ENCODE measurements around the gene PARP8. TPM values are rescaled to one million over a fixed set of nuclear protein-coding genes. Genes with fewer than 3 reads are reported as not detected.

The PARP8 gene
- total and polyA plus RNA-seq, 9 of the 15 experiments (the other 6 are each of a cell fraction or from before 2014, with no cell fraction given), result 0.03 to 0.31 TPM; not detected in 7

DNA sequence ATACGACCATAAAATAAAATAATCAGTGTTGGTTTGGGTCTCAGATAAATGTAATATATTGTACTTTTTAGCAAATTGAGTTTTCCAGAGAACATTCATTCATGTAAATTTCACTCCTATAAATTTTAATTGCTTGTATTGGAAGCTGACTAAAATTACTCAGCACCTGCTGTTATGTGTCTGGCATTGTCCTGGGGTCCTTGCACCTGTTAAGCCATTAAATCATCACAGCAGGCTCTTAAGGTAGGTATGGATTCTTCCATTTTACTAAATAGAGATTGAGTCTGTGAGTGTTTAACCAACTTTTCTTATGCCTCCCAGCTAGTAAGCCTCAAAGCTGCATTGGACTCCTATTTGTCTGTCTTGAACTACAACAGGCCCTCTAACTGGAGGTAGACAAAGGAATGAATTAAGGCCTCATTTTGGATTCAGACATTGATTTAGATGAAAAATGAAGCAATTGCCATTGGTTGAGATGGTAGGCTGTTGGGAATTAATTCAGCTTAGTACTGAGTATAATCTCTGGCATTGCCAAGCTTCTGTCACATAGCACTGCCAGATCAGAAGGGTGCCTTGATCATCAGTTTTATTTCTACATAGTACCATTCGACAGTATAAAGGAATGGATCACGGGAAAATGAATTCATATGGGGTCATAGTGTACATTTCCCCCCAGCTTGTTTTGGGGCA is 78.9 kb downstream of the PARP8 start:
- WGBS (ENCODE audit: insufficient coverage, low coverage, missing lambda C conversion rate), result 2% methylated on average over 3 of the region's 3 CpGs
- H2AFZ ChIP-seq (ENCODE audit: low read depth, low read length), result no peak overlapping the region
- H3K4me2 ChIP-seq (ENCODE audit: insufficient read depth, low read length), result no peak overlapping the region
- H3K27ac ChIP-seq (ENCODE audit: extremely low read depth, low read depth, low read length), result no peak overlapping the region
- no peaks in the 10 kb centered on the region for H3K36me3 ChIP-seq (ENCODE audit: control insufficient read depth, insufficient read depth, low read length)
- ATAC-seq (no peak), DNase-seq (ENCODE audit: extremely low read depth in 1 of 4, low spot score in 3 of 4) (no peak), FAIRE-seq (no peak)
- CTCF ChIA-PET (ENCODE audit: low intra/inter-chr PET ratio), result no interaction called here
- no peak for TF ChIP-seq YBX1 (IDR thresholded peaks at IDR 0.05)
- TF ChIP-seq ETS1 (conservative IDR thresholded peaks at IDR 0.05; ENCODE audit: control insufficient read depth, low read depth, low read length), result no peak
- TF ChIP-seq CBFA2T3 (IDR thresholded peaks at IDR 0.05), result no peak
- TF ChIP-seq, protein P1, sequence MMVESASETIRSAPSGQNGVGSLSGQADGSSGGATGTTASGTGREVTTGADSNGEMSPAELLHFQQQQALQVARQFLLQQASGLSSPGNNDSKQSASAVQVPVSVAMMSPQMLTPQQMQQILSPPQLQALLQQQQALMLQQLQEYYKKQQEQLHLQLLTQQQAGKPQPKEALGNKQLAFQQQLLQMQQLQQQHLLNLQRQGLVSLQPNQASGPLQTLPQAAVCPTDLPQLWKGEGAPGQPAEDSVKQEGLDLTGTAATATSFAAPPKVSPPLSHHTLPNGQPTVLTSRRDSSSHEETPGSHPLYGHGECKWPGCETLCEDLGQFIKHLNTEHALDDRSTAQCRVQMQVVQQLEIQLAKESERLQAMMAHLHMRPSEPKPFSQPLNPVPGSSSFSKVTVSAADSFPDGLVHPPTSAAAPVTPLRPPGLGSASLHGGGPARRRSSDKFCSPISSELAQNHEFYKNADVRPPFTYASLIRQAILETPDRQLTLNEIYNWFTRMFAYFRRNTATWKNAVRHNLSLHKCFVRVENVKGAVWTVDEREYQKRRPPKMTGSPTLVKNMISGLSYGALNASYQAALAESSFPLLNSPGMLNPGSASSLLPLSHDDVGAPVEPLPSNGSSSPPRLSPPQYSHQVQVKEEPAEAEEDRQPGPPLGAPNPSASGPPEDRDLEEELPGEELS (CRISPR knock-in tag; IDR thresholded peaks at IDR 0.05; ENCODE audit: borderline replicate concordance), result no peak
- TF ChIP-seq ZNF609 (CRISPR knock-in tag; IDR thresholded peaks at IDR 0.05; ENCODE audit: borderline replicate concordance), result no peak
- TF ChIP-seq SOX6 (IDR thresholded peaks at IDR 0.05), result no peak
- no peak for TF ChIP-seq E2F4 (CRISPR knock-in tag; IDR thresholded peaks at IDR 0.05; ENCODE audit: low read depth)
- TF ChIP-seq GATA2 (CRISPR knock-in tag; IDR thresholded peaks at IDR 0.05), result no peak
- no peaks in the 10 kb centered on the region for H3K27me3 ChIP-seq (ENCODE audit: control insufficient read depth in 2 of 2, insufficient read depth in 2 of 2, low read length in 2 of 2)
- BruUV-seq (replicated peaks), result no TSS peak
- in situ Hi-C loops (cut with MboI) (no loop called here), intact Hi-C loops (cut with micrococcal nuclease) (no loop called here)
- H3K9me3 ChIP-seq (replicated peaks; ENCODE audit: control insufficient read depth, insufficient read depth, low read depth, low read length), result no peaks in the 10 kb centered on the region
- H3K4me3 ChIP-seq, result no peak overlapping the region
- no peaks in the 10 kb centered on the region for H4K20me1 ChIP-seq (replicated peaks; ENCODE audit: control insufficient read depth, insufficient read depth, low read length)
- POLR2A ChIA-PET, result no interaction called here
- no peaks in the 10 kb centered on the region for H3K4me1 ChIP-seq (replicated peaks in 1 of 2; ENCODE audit: control insufficient read depth in 2 of 2, insufficient read depth in 2 of 2, low read length in 2 of 2)
- no peaks in the 10 kb centered on the region for H3K9me1 ChIP-seq (ENCODE audit: control insufficient read depth, insufficient read depth, low read length)
- no peak overlapping the region for H3K9ac ChIP-seq (ENCODE audit: insufficient read depth in 1 of 2, low read depth in 2 of 2, low read length in 2 of 2)
- no peaks in the 10 kb centered on the region for H3K79me2 ChIP-seq (ENCODE audit: control insufficient read depth, insufficient read depth, low read length)
